Loucy (cell line): Measurements from ENCODE around the gene C22orf42.
"Not testable (repeated sequence)": the region's sequence is repeated elsewhere in the genome, so short reads cannot be mapped to it uniquely, and the experiment has no call there.

Experiments used
- CTCF ChIP-seq: fragments of 200-600 bp; sonication (generic); conservative IDR thresholded peaks from 2 replicates; pipeline ENCODE4 v1.5.1; 2014; ENCODE audit warnings: mild to moderate bottlenecking, antibody characterized with exemption, low read length
- EZH2phosphoT487 ChIP-seq: fragments of 200-600 bp; IDR thresholded peaks from 2 replicates; pipeline ENCODE4 v1.6.1; 2018; ENCODE audit warnings: antibody characterized with exemption, mild to moderate bottlenecking, moderate library complexity, borderline replicate concordance

- TF ChIP-seq CTCF: peak; percentile 57
- not testable (repeated sequence) for TF ChIP-seq EZH2phosphoT487
Measured at GRCh38 chr22:32140688-32141087, 18.4 kb downstream of the C22orf42 start.
